VCaP (cell line): Measurements from ENCODE around the gene CYTH2.

Source experiments
- H3K27ac ChIP-seq: fragments of 450-650 bp; 2 replicates; pipeline ENCODE4 v1.5.1; 2017
- TF ChIP-seq, protein P1 (sequence below): fragments of 450-650 bp; conservative IDR thresholded peaks from 2 replicates; pipeline ENCODE4 v1.5.1; 2017; ENCODE audit warnings: mild to moderate bottlenecking, moderate library complexity

The CYTH2 gene

DNA sequence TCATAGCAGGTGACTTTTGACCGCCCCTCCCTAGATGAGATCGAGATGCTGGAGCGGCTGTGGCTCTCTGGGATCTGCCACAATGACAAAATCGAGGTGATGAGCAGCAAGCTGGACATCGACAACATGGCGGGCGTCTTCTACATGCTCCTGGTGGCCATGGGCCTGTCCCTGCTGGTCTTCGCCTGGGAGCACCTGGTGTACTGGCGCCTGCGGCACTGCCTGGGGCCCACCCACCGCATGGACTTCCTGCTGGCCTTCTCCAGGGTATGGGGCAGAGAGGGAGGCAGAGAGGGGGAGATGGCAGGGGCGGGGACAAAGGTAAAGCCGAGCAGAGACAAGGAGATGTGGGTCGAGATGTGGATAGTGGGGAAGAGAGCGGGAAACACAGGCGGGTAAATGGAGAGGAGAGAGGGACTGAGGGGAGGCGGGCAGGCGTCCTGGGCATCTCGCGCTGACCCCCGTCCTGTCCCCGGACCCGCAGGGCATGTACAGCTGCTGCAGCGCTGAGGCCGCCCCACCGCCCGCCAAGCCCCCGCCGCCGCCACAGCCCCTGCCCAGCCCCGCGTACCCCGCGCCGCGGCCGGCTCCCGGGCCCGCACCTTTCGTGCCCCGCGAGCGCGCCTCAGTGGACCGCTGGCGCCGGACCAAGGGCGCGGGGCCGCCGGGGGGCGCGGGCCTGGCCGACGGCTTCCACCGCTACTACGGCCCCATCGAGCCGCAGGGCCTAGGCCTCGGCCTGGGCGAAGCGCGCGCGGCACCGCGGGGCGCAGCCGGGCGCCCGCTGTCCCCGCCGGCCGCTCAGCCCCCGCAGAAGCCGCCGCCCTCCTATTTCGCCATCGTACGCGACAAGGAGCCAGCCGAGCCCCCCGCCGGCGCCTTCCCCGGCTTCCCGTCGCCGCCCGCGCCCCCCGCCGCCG, 26.8 kb upstream of the CYTH2 start:
- TF ChIP-seq, protein P1, sequence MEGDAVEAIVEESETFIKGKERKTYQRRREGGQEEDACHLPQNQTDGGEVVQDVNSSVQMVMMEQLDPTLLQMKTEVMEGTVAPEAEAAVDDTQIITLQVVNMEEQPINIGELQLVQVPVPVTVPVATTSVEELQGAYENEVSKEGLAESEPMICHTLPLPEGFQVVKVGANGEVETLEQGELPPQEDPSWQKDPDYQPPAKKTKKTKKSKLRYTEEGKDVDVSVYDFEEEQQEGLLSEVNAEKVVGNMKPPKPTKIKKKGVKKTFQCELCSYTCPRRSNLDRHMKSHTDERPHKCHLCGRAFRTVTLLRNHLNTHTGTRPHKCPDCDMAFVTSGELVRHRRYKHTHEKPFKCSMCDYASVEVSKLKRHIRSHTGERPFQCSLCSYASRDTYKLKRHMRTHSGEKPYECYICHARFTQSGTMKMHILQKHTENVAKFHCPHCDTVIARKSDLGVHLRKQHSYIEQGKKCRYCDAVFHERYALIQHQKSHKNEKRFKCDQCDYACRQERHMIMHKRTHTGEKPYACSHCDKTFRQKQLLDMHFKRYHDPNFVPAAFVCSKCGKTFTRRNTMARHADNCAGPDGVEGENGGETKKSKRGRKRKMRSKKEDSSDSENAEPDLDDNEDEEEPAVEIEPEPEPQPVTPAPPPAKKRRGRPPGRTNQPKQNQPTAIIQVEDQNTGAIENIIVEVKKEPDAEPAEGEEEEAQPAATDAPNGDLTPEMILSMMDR = no peak
- no peak overlapping the region; the same call in 1 of the 2 replicates for H3K27ac ChIP-seq

DNA sequence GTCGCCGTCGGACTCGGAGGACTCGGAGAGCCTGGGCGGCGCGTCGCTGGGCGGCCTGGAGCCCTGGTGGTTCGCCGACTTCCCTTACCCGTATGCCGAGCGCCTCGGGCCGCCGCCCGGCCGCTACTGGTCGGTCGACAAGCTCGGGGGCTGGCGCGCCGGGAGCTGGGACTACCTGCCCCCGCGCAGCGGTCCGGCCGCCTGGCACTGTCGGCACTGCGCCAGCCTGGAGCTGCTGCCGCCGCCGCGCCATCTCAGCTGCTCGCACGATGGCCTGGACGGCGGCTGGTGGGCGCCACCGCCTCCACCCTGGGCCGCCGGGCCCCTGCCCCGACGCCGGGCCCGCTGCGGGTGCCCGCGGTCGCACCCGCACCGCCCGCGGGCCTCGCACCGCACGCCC, 25.9 kb upstream of the CYTH2 start:
- peak overlapping the region; percentile 92; the same call in 1 of the 2 replicates for H3K27ac ChIP-seq
- TF ChIP-seq, protein P1 = no peak

DNA sequence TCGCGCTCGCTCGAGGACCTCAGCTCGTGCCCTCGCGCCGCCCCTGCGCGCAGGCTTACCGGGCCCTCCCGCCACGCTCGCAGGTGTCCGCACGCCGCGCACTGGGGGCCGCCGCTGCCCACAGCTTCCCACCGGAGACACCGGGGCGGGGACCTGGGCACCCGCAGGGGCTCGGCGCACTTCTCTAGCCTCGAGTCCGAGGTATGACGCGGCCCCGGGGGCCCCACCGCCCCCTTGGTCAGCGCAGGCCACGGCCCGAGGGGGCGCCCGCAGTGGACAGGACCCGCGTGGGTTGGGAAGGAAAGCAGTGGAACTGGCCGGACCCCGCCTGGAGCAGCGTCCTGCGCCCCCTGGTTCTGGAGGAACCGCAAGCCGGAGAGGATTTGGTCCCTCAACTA, 25.4 kb upstream of the CYTH2 start:
- TF ChIP-seq, protein P1 = 0 out of 2 replicates have a peak, but pooled peaks have one; percentile 4
- peak overlapping the region; percentile 92; the same call in 1 of the 2 replicates for H3K27ac ChIP-seq

DNA sequence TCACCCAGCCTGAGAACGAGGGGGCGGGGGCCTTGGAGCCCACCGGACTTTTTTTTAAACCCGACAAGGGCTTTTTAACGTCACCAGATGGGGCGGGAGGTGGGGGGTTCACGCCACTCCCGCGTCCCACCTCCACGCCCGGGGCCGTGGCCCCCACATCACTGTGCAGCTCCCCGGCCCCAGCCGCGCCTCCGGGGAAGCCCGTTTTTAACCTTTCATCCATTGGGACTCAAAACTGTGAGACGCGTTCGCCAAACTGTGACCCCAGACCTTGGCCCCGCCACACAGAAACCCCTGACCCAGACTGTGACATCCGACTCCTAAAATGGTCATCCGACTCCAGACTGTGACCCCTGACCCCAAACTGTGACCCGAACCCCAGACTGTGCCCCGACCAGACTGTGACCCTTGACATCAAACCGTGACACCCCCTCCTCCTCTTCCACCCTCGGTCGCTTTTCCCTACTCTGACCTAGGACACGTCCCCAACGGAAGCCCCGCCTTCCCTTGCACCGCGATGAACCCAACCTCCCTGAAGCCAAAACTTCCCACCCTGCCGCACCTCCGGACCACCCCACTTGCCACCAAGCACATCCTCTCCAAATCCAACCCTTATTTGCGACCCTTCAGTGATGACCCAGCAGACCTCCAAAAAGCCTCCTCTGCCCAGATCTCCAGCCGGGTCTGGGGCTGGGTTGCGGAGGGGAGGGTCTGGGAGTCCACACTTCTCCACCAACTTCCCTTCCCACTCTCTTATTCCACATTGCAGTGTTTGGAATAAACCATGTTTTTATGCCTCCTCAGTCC, 24.8 kb upstream of the CYTH2 start:
- TF ChIP-seq, protein P1 = no peak
- H3K27ac ChIP-seq = peak overlapping the region; percentile 92

DNA sequence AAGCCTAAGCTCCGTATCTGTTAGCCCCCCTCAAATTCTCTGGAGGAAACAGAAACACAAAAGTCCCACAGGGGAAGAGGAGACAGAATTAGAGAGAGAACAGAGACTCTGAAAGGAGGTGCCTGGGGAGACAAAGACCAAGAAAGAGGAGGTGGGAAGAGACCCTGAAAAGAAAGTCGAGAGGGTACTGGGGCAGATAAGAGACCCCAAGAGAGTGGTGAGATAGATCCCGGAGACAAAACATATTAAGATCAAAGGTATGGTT, 24.3 kb upstream of the CYTH2 start:
- TF ChIP-seq, protein P1 = no peak
- peak overlapping the region; percentile 92 for H3K27ac ChIP-seq

DNA sequence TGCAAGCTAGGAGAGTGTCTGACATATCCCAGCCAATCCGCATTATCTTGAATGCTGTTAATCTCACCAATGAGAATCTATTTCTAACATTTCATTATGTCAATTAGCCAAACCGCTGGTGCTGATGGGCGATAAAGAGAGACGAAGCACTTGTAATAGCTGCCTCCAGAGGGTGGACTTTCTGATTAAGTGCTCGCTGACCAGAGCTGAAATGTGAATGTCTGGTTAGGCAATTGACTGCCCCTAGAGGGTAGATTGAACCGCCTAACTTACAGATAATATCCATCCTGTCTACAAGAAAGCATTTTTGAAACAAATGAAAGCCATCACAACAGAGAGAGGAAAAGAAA, 23.9 kb upstream of the CYTH2 start:
- TF ChIP-seq, protein P1 = peak; percentile 84
- peak overlapping the region; percentile 92 for H3K27ac ChIP-seq
